Stomach (tissue), 9 donors: ENCODE measurements around the gene PRAME. TPM values are rescaled to one million over a fixed set of nuclear protein-coding genes. Genes with fewer than 3 reads are reported as not detected.

Experiments
- DNase-seq, 2 donors: peaks; one replicate each; pipeline versions ENCODE4 v3.0.0 to v3.0.0-alpha.2; 2013 to 2019
- H3K27ac ChIP-seq, 5 donors: fragments of 200-600 bp in 4 of 5; sonication (generic) in 4 of 5; one replicate each; pipeline ENCODE4 v1.5.1; 2013 to 2019; ENCODE audit warnings: mild to moderate bottlenecking in 1 of 5, moderate library complexity in 1 of 5
- H3K27me3 ChIP-seq, 3 donors: fragments of 200-600 bp; sonication (generic); one replicate each; pipeline ENCODE4 v1.5.1; 2017 to 2019; ENCODE audit warnings: mixed run types in 1 of 3
- H3K36me3 ChIP-seq, 4 donors: fragments of 200-600 bp; sonication (generic); 1 replicate in 3 of 4; 2 replicates in 1 of 4; pipeline ENCODE4 v1.5.1; 2016 to 2019
- H3K4me1 ChIP-seq, 4 donors: fragments of 200-600 bp; sonication (generic); one replicate each; pipeline ENCODE4 v1.5.1; 2016 to 2019
- H3K4me3 ChIP-seq, 4 donors: fragments of 200-600 bp; sonication (generic) in 3 of 4; one replicate each; pipeline ENCODE4 v1.5.1; 2016 to 2019; ENCODE audit warnings: mild to moderate bottlenecking in 1 of 4
- H3K9me3 ChIP-seq, 4 donors: fragments of 200-600 bp; sonication (generic); one replicate each; pipeline ENCODE4 v1.5.1; 2016 to 2019
- CTCF ChIP-seq, 7 experiments: fragments of 450-650 bp in 4 of 7; fragments of 200-600 bp in 3 of 7; sonication (generic) in 3 of 7; IDR thresholded peaks; one replicate each; pipeline ENCODE4 v1.5.1; 2016 to 2019; ENCODE audit warnings: antibody characterized with exemption in 7 of 7, control low read depth in 2 of 7, mild to moderate bottlenecking in 1 of 7
- EP300 ChIP-seq: sonication (generic); formaldehyde crosslinking; IDR thresholded peaks from one replicate; pipeline ENCODE4 v1.6.1; 2017; ENCODE audit warnings: antibody characterized with exemption
- POLR2A ChIP-seq, 4 donors: fragments of 450-650 bp; IDR thresholded peaks; one replicate each; pipeline ENCODE4 v1.6.1; 2016; ENCODE audit warnings: antibody characterized with exemption in 4 of 4, control low read depth in 2 of 4, mild to moderate bottlenecking in 1 of 4, moderate library complexity in 1 of 4
- POLR2AphosphoS5 ChIP-seq, 3 donors: sonication (generic); formaldehyde crosslinking; IDR thresholded peaks; one replicate each; pipeline ENCODE4 v1.6.1; 2016; ENCODE audit warnings: antibody characterized with exemption in 3 of 3
- WGBS, 5 donors: extraction: QIAGEN DNeasy Blood & Tissue Kit in 3 of 5; methylation state at CpG; one replicate each; pipeline versions ENCODE4 v1.1.5 to v1.1.7; 2013 to 2018; 5-methylcytosine and 5-hydroxymethylcytosine counted together
- intact Hi-C: fragments of 100-400 bp; cut with DNase I; formaldehyde crosslinking; loops from one replicate; pipeline ENCODE4 v1.15.1; 2023; ENCODE audit warnings: low total_unique reads
- polyA plus RNA-seq, 3 donors: library from polyadenylated mRNA; stranded (reverse); fragments of 200-250 nt; gene quantifications; one replicate each; pipeline ENCODE4 v1.2.3, GENCODE V29; 2013
- total RNA-seq, 5 donors: library from RNA; depleted of rRNA; stranded (reverse); fragments of >200 nt; gene quantifications; one replicate each; pipeline versions ENCODE4 v1.1.0 to v1.2.3, GENCODE V29; 2014 to 2016
- donor health status: healthy with polysubstance abuse.
- donor health status: Bipolar disorder and iron deficiency.
- donor health status: healthy.

Gene PRAME
- total and polyA plus RNA-seq, 8 donors, result not detected

DNA sequence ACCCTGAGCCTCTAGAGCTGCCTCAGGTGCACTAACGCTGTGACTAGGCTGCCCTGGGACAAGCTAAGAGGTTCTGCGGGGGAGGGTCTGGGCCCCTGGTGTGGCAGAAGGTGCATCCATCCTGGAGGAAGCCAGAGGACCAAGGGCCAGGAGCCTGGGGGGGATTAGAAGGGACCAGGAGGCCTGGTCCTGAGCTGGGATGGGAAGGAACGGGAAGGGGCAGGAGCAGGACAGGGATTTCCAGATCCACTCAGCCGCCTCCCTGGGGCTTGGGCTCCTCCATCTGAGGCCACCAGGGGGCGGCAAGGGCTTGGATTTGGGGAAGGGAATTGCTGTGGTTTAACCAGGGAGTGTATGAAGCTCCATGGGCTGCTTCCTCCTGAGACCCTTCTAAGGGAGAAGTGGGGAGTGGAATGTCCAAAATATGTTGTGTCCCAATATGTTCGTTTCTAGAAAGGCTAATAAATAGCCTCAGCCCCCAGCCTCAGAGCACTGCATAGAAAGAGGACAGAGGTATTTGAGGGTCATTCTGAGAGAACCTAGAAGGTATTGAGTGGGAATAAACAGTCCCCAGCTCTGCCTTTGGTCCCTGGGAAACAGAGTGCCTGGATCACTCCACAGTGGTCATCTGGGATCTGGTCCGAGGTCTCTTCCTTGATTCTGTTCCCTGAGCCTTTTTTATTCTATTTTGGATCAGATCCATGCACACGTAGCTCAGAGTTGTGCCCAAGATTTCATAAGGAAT lies 17.4 kb upstream of the PRAME start:
- H3K27ac ChIP-seq, result no peak overlapping the region
- H3K36me3 ChIP-seq, result no peaks in the 10 kb centered on the region
- intact Hi-C loops, result no loop called here
- H3K27me3 ChIP-seq, result peaks cover 0 to 32% (median 0%) of the 10 kb centered on the region in 3 donors
- H3K4me3 ChIP-seq, result no peak overlapping the region
- no peaks in the 10 kb centered on the region for H3K9me3 ChIP-seq
- DNase-seq, result peak; percentile 49 to 65
- WGBS, 5 donors, result 32 to 40% (median 37%) methylated on average over 8 of the region's 8 CpGs
- no peak for TF ChIP-seq POLR2AphosphoS5 (IDR thresholded peaks at IDR 0.05)
- TF ChIP-seq EP300, result no peak
- peak in 4 of 7 experiments; percentile 27 to 51 (median 42) for TF ChIP-seq CTCF (IDR thresholded peaks at IDR 0.05)
- H3K4me1 ChIP-seq, result no peaks in the 10 kb centered on the region

GRCh38 chr22:22574361-22574760 lies 15.3 kb upstream of the PRAME start:
- H3K27me3 ChIP-seq, result peaks cover 0 to 47% (median 0%) of the 10 kb centered on the region in 3 donors
- no peaks in the 10 kb centered on the region for H3K4me1 ChIP-seq
- no peak overlapping the region for H3K27ac ChIP-seq
- no peak overlapping the region for H3K4me3 ChIP-seq
- no peaks in the 10 kb centered on the region for H3K9me3 ChIP-seq
- TF ChIP-seq CTCF (IDR thresholded peaks at IDR 0.05), result no peak
- TF ChIP-seq POLR2AphosphoS5 (IDR thresholded peaks at IDR 0.05), result no peak
- TF ChIP-seq POLR2A (IDR thresholded peaks at IDR 0.05), result no peak
- TF ChIP-seq EP300, result no peak
- DNase-seq, result no peak
- intact Hi-C loops, result no loop called here
- no peaks in the 10 kb centered on the region for H3K36me3 ChIP-seq

DNA sequence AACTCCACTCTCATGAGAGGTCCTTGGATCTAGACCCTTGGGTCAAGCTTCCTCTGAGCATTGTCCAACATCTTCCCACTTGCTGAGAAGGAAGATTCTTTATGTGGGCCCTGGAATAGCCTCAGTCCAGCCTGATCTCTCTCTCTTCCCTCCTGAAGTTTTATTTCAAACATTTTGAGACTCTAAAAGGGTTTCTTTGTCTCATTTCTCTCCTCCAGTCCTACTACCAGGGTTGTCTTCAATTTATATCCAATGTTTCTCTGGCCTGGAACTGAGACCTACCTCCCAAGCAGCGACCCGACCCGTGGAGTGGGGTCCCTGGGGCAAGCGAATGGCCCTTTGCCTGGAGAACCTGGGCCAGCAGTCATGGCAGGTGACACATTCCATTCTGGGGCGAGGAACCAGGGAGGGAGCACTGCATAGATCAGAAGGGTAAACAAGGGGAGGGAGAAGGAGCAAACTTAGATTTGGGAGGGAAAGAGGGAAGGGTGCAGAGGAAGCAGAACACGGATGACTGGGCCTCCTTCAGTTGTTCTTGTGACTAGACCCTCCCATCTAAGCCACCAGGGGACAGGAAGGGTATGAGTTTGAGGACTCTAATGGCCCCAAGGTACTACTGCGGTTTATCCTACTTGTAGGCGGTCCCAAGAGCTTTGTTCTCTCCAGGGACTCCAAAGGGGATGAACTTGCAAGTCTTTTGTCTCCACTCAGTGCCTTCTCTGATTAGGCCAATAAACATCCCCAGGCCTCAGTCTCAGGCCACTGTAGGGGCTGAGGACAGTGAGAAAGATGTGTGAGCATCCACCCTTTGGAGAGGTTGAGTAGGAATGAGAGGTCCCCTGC lies 14.2 kb upstream of the PRAME start:
- WGBS, 5 donors, result 48 to 65% (median 51%) methylated on average over 8 of the region's 8 CpGs
- intact Hi-C loops, result no loop called here
- no peaks in the 10 kb centered on the region for H3K9me3 ChIP-seq

More for the DNA sequence above, 14.2 kb upstream of the PRAME start:
- DNase-seq, result no peak
- Histone ChIP-seq H3K4me1 (no peaks in the 10 kb centered on the region), H3K27ac (no peak overlapping the region), H3K4me3 (no peak overlapping the region), H3K27me3 (peaks cover 0 to 55% (median 0%) of the 10 kb centered on the region in 3 donors), H3K36me3 (no peaks in the 10 kb centered on the region)
- TF ChIP-seq POLR2AphosphoS5 (IDR thresholded peaks at IDR 0.05) (no peak), POLR2A (IDR thresholded peaks at IDR 0.05) (no peak), EP300 (no peak), CTCF (IDR thresholded peaks at IDR 0.05) (no peak)
